Lower leg skin (tissue), 4 donors: Measurements from ENCODE around the gene LENEP. TPM values are rescaled to one million over a fixed set of nuclear protein-coding genes. Genes with fewer than 3 reads are reported as not detected.
A peak's percentile ranks its signal among the peaks of the same experiment; 100 is the strongest.

ENCODE experiments used
- DNase-seq, 2 donors: peaks; one replicate each; pipeline ENCODE4 v3.0.0-alpha.2; 2019; ENCODE audit warnings: low spot score in 2 of 2
- H3K4me3 ChIP-seq: fragments of 200-600 bp; sonication (generic); 2 replicates; pipeline ENCODE4 v1.5.1; 2017; ENCODE audit warnings: mild to moderate bottlenecking, low read depth; ENCODE audit not compliant: poor library complexity, severe bottlenecking
- CTCF ChIP-seq, 3 donors: fragments of 450-650 bp; IDR thresholded peaks; one replicate each; pipeline ENCODE4 v1.5.1; 2016; ENCODE audit warnings: antibody characterized with exemption in 3 of 3, mild to moderate bottlenecking in 3 of 3, moderate library complexity in 2 of 3
- POLR2A ChIP-seq, 2 donors: fragments of 450-650 bp; IDR thresholded peaks; one replicate each; pipeline ENCODE4 v1.6.1; 2016 to 2017; ENCODE audit warnings: antibody characterized with exemption in 2 of 2, mild to moderate bottlenecking in 1 of 2, moderate library complexity in 1 of 2
- WGBS, 2 donors: methylation state at CpG; one replicate each; pipeline ENCODE4 v1.1.5; 2018; 5-methylcytosine and 5-hydroxymethylcytosine counted together
- intact Hi-C: fragments of 100-400 bp; cut with DNase I; formaldehyde crosslinking; loops from one replicate; pipeline ENCODE4 v1.15.0; 2023; ENCODE audit warnings: low total_unique reads
- total RNA-seq, 4 donors: library from RNA; depleted of rRNA; stranded (reverse); fragments of >200 nt; gene quantifications; one replicate each; pipeline ENCODE4 v1.1.0, GENCODE V29; 2016

Gene LENEP
- total RNA-seq, 4 donors from 2014 or later = 1.4 TPM; not detected in 3

- H3K4me3 ChIP-seq = no peak overlapping the region
- 2 to 3% methylated on average over 23 to 47 of the region's 49 CpGs for WGBS, 2 donors
- intact Hi-C loops = loop anchor here (10.0 kb wide), 1 partner anchor 52 kb away; the partner anchor contains the start of gene PYGO2
- TF ChIP-seq POLR2A (IDR thresholded peaks at IDR 0.05) (no peak), CTCF (IDR thresholded peaks at IDR 0.05) (peak in 1 of 3 donors; percentile 98)
- DNase-seq = peak; percentile 89 to 98
These were observed 23.9 kb downstream of the LENEP start for GRCh38 chr1:155017041-155017945.

GRCh38 chr1:155017946-155018316 lies 24.5 kb downstream of the LENEP start:
- WGBS, 2 donors = 25 to 30% methylated on average over 6 of the region's 6 CpGs
- DNase-seq = no peak
- TF ChIP-seq CTCF (IDR thresholded peaks at IDR 0.05) = no peak
- TF ChIP-seq POLR2A (IDR thresholded peaks at IDR 0.05) = no peak
- intact Hi-C loops = loop anchor here (10.0 kb wide), 1 partner anchor 53 kb away; the partner anchor contains the start of gene PYGO2
- H3K4me3 ChIP-seq = no peak overlapping the region

GRCh38 chr1:155018617-155019348 lies 25.4 kb downstream of the LENEP start:
- DNase-seq = no peak
- WGBS, 2 donors = 70 to 82% methylated on average over 8 of the region's 8 CpGs
- no peak for TF ChIP-seq CTCF (IDR thresholded peaks at IDR 0.05)
- TF ChIP-seq POLR2A (IDR thresholded peaks at IDR 0.05) = no peak
- no peak overlapping the region for H3K4me3 ChIP-seq
- intact Hi-C loops = loop anchor here (10.0 kb wide), 1 partner anchor 54 kb away; the partner anchor contains the start of gene PYGO2

- 55 to 58% methylated on average over 11 of the region's 11 CpGs for WGBS, 2 donors
- H3K4me3 ChIP-seq = no peak overlapping the region
- intact Hi-C loops = loop anchor here (10.0 kb wide), 1 partner anchor 55 kb away; the partner anchor contains the start of gene PYGO2
- DNase-seq = no peak
- TF ChIP-seq CTCF (IDR thresholded peaks at IDR 0.05) (no peak), POLR2A (IDR thresholded peaks at IDR 0.05) (no peak)
These were observed 26.2 kb downstream of the LENEP start for GRCh38 chr1:155019377-155020245.
